IMR-90 (cell line): ENCODE data around the gene NLGN3. TPM values are rescaled to one million over a fixed set of nuclear protein-coding genes. Genes with fewer than 3 reads are reported as not detected.

Experiments
- ATAC-seq: fragments of 200-7000 bp; cut with Tn5 transposase; 2 replicates; pipeline ENCODE4 v1.9.1; 2020; ENCODE audit warnings: low read depth, mild to moderate bottlenecking, moderate library complexity
- BruUV-seq: library from RNA; stranded (reverse); fragments of 400-500 nt; replicated peaks from 2 replicates; lab custom pipeline; 2021; lab: Mats Ljungman, UMichigan
- CTCF ChIA-PET: fragments of 300-600 bp; formaldehyde crosslinking; extraction: SDS; loops from one replicate; lab custom pipeline; 2021; ENCODE audit warnings: antibody characterized with exemption; lab: Yijun Ruan, JAX
- POLR2A ChIA-PET: fragments of 300-600 bp; sonication (Branson Sonifier 250); formaldehyde crosslinking; loops from one replicate; lab custom pipeline; 2022; ENCODE audit warnings: antibody characterized with exemption; ENCODE audit not compliant: unreplicated experiment; lab: Charles Lee
- DNase-seq: peaks from one replicate; pipeline ENCODE4 v3.0.0; 2013
- H2AFZ ChIP-seq: replicated peaks from 2 replicates; pipeline ENCODE3; 2013; ENCODE audit warnings: low read length, mild to moderate bottlenecking; ENCODE audit not compliant: poor library complexity
- H2AK5ac ChIP-seq: 2 replicates; pipeline ENCODE4 v1.6.1; 2013; ENCODE audit warnings: low read depth, low read length, inconsistent platforms
- H2AK9ac ChIP-seq: replicated peaks from 2 replicates; pipeline ENCODE3; 2013; ENCODE audit warnings: mild to moderate bottlenecking, low read depth, low read length, moderate library complexity; ENCODE audit not compliant: poor library complexity
- H2BK120ac ChIP-seq: 2 replicates; pipeline ENCODE4 v1.6.1; 2013; ENCODE audit warnings: low read depth, low read length, inconsistent platforms
- H2BK15ac ChIP-seq: 3 replicates; pipeline ENCODE4 v1.6.1; 2013; ENCODE audit warnings: low read depth, low read length, inconsistent platforms
- H2BK20ac ChIP-seq: 2 replicates; pipeline ENCODE4 v1.6.1; 2013; ENCODE audit warnings: low read depth, mild to moderate bottlenecking, inconsistent platforms, low read length, moderate library complexity
- H2BK5ac ChIP-seq: 2 replicates; pipeline ENCODE4 v1.6.1; 2013; ENCODE audit warnings: mild to moderate bottlenecking, low read depth, low read length, inconsistent platforms; ENCODE audit not compliant: poor library complexity, severe bottlenecking
- H3K14ac ChIP-seq: replicated peaks from 2 replicates; pipeline ENCODE4 v1.6.1; 2013; ENCODE audit warnings: low read depth, low read length, inconsistent platforms
- H3K18ac ChIP-seq: 2 replicates; pipeline ENCODE4 v1.6.1; 2013; ENCODE audit warnings: low read depth, low read length, control low read depth
- H3K23ac ChIP-seq: 2 replicates; pipeline ENCODE4 v1.6.1; 2013; ENCODE audit warnings: low read depth, low read length, inconsistent platforms
- H3K27ac ChIP-seq: 2 replicates; pipeline ENCODE4 v1.5.1; 2013; ENCODE audit warnings: mild to moderate bottlenecking, control low read depth, low read length; ENCODE audit not compliant: insufficient read depth
- H3K27me3 ChIP-seq: 2 replicates; pipeline ENCODE4 v1.6.1; 2013; ENCODE audit warnings: low read length; ENCODE audit not compliant: control insufficient read depth, insufficient read depth
- H3K36me3 ChIP-seq: 2 replicates; pipeline ENCODE4 v1.6.1; 2013; ENCODE audit warnings: low read length, mixed read lengths; ENCODE audit not compliant: control insufficient read depth, insufficient read depth
- H3K4ac ChIP-seq: 2 replicates; pipeline ENCODE4 v1.6.1; 2013; ENCODE audit warnings: low read depth, low read length, inconsistent platforms
- H3K4me1 ChIP-seq: 2 replicates; pipeline ENCODE4 v1.6.1; 2013; ENCODE audit warnings: low read length, mixed read lengths; ENCODE audit not compliant: control insufficient read depth, insufficient read depth
- H3K4me2 ChIP-seq: 2 replicates; pipeline ENCODE4 v1.6.1; 2013; ENCODE audit warnings: low read depth, mild to moderate bottlenecking, control low read depth, low read length, moderate library complexity
- H3K4me3 ChIP-seq: 2 replicates; pipeline ENCODE4 v1.5.1; 2013; ENCODE audit warnings: low read depth, mild to moderate bottlenecking, control low read depth, low read length, moderate library complexity; ENCODE audit not compliant: insufficient read depth
- H3K56ac ChIP-seq: 2 replicates; pipeline ENCODE4 v1.6.1; 2013; ENCODE audit warnings: low read length, inconsistent platforms; ENCODE audit not compliant: insufficient read depth; ENCODE audit errors: extremely low read depth
- H3K79me1 ChIP-seq, 2 experiments: 2 replicates each; pipeline ENCODE4 v1.6.1; 2013; ENCODE audit warnings: low read length in 2 of 2, inconsistent platforms in 1 of 2, low read depth in 1 of 2
- H3K9ac ChIP-seq: 2 replicates; pipeline ENCODE4 v1.6.1; 2013; ENCODE audit warnings: low read depth, low read length, control low read depth
- H3K9me1 ChIP-seq: 2 replicates; pipeline ENCODE4 v1.6.1; 2013; ENCODE audit warnings: low read length, inconsistent platforms; ENCODE audit not compliant: insufficient read depth
- H3K9me3 ChIP-seq: 2 replicates; pipeline ENCODE4 v1.6.1; 2013; ENCODE audit warnings: low read length; ENCODE audit not compliant: control insufficient read depth, insufficient read depth
- H4K20me1 ChIP-seq: 2 replicates; pipeline ENCODE4 v1.6.1; 2013; ENCODE audit warnings: low read length, inconsistent platforms; ENCODE audit not compliant: insufficient read depth
- H4K5ac ChIP-seq: 2 replicates; pipeline ENCODE4 v1.6.1; 2013; ENCODE audit warnings: mild to moderate bottlenecking, low read depth, low read length, control low read depth
- H4K8ac ChIP-seq, 2 experiments: 2 replicates each; pipeline ENCODE4 v1.6.1; 2013; ENCODE audit warnings: low read depth in 2 of 2, low read length in 2 of 2, control low read depth in 1 of 2, inconsistent platforms in 1 of 2
- H4K91ac ChIP-seq: 2 replicates; pipeline ENCODE4 v1.6.1; 2013; ENCODE audit warnings: low read depth, low read length, inconsistent platforms; ENCODE audit not compliant: insufficient read depth
- BHLHE40 ChIP-seq: fragments of 150-350 bp; IDR thresholded peaks from 2 replicates; pipeline ENCODE4 v1.6.1; 2016; ENCODE audit warnings: mild to moderate bottlenecking, low read depth, low read length
- CTCF ChIP-seq: conservative IDR thresholded peaks from 2 replicates; pipeline ENCODE4 v1.5.1; 2012; ENCODE audit warnings: mild to moderate bottlenecking, low read depth, low read length, improper control_type of control experiment
- FOS ChIP-seq: fragments of 150-350 bp; IDR thresholded peaks from 2 replicates; pipeline ENCODE4 v1.6.1; 2016; ENCODE audit warnings: low read depth, low read length
- NFE2L2 ChIP-seq: fragments of 150-350 bp; IDR thresholded peaks from 2 replicates; pipeline ENCODE4 v1.6.1; 2016; ENCODE audit warnings: low read depth, mild to moderate bottlenecking, low read length
- RCOR1 ChIP-seq: IDR thresholded peaks from 2 replicates; pipeline ENCODE4 v1.6.1; 2012; ENCODE audit warnings: mild to moderate bottlenecking, low read length, improper control_type of control experiment; ENCODE audit not compliant: insufficient replicate concordance
- RFX5 ChIP-seq: IDR thresholded peaks from 2 replicates; pipeline ENCODE4 v1.8.0; 2012; ENCODE audit warnings: low read depth, mild to moderate bottlenecking, low read length, moderate library complexity
- USF2 ChIP-seq: fragments of 150-350 bp; IDR thresholded peaks from 2 replicates; pipeline ENCODE4 v1.6.1; 2017; ENCODE audit warnings: mild to moderate bottlenecking, antibody characterized with exemption, low read length, low read depth
- WGBS, 2 experiments: methylation state at CpG; one replicate each; pipeline versions ENCODE4 v1.1.5 to v1.1.7; 2013; ENCODE audit warnings: missing lambda C conversion rate in 2 of 2; ENCODE audit not compliant: insufficient read length in 1 of 2; ENCODE audit errors: extremely low coverage in 2 of 2; 5-methylcytosine and 5-hydroxymethylcytosine counted together
- dilution Hi-C: fragments of 300-500 bp; cut with HindIII; formaldehyde crosslinking; loops from one replicate; pipeline ENCODE4 v1.14.3; 2018; ENCODE audit warnings: low sequenced_read_pairs; ENCODE audit not compliant: unreplicated experiment
- in situ Hi-C: fragments of 300-500 bp; cut with MboI; formaldehyde crosslinking; loops from 3 replicates; pipeline ENCODE4 v1.14.3; 2019; ENCODE audit warnings: low sequenced_read_pairs, inconsistent platforms, mixed read lengths
- intact Hi-C: fragments of 100-400 bp; cut with micrococcal nuclease; formaldehyde crosslinking; loops from 2 replicates; pipeline ENCODE4 v1.10.0; 2022
- polyA plus RNA-seq, 3 experiments: library from polyadenylated mRNA; depleted of rRNA; stranded (reverse); fragments of >200 nt; gene quantifications; 2 replicates each; pipeline ENCODE4 v1.2.3, GENCODE V29; 2012; ENCODE audit warnings: low replicate concordance in 1 of 3
- total RNA-seq: library from RNA; depleted of rRNA; stranded (reverse); fragments of >200 nt; gene quantifications from 2 replicates; pipeline ENCODE4 v1.2.3, GENCODE V29; 2012
- TF ChIP-seq, protein P1 (sequence below): fragments of 150-350 bp; IDR thresholded peaks from 2 replicates; pipeline ENCODE4 v1.6.1; 2016; ENCODE audit warnings: low read depth, mild to moderate bottlenecking, low read length, moderate library complexity, borderline replicate concordance

Gene NLGN3
- total and polyA plus RNA-seq, 2 of the 4 experiments (the other 2 are of a cell fraction), result 0.18 to 0.39 TPM

- no peaks in the 10 kb centered on the region for H3K9me3 ChIP-seq
- no peaks in the 10 kb centered on the region for H3K36me3 ChIP-seq
- no peak overlapping the region for H3K9ac ChIP-seq
- H3K4ac ChIP-seq, result no peak overlapping the region
- BruUV-seq, result no TSS peak
- H3K9me1 ChIP-seq, result no peaks in the 10 kb centered on the region
- ChIA-PET CTCF (interaction anchor here (0.5 kb wide), 1 partner anchor 103 kb away, joined by 3 read pairs; no protein-coding TSS in a partner anchor), POLR2A (no interaction called here)
- H3K27ac ChIP-seq, result no peak overlapping the region
- WGBS, 2 experiments, result no CpG with 5 or more reads among the region's 3 CpGs
- H3K4me3 ChIP-seq, result no peak overlapping the region
- peaks cover 10% of the 10 kb centered on the region for H3K27me3 ChIP-seq
- no peaks in the 10 kb centered on the region for H3K4me1 ChIP-seq
- H2BK120ac ChIP-seq, result no peak overlapping the region
- H3K79me1 ChIP-seq, result no peaks in the 10 kb centered on the region
- H4K91ac ChIP-seq, result no peak overlapping the region
- no peak overlapping the region for H4K8ac ChIP-seq
- ATAC-seq (no peak), DNase-seq (no peak)
- in situ Hi-C loops, result no loop called here
- no peak overlapping the region for H2AK5ac ChIP-seq
- intact Hi-C loops, result no loop called here
- no peak overlapping the region for H2AK9ac ChIP-seq
- no peaks in the 10 kb centered on the region for H4K20me1 ChIP-seq
- dilution Hi-C loops, result no loop called here
- H3K18ac ChIP-seq, result no peak overlapping the region
- no peak overlapping the region for H2BK15ac ChIP-seq
- no peak overlapping the region for H3K56ac ChIP-seq
- no peak overlapping the region for H3K23ac ChIP-seq
- no peak overlapping the region for H2BK5ac ChIP-seq
- TF ChIP-seq FOS, result no peak
- no peak for TF ChIP-seq RFX5
- no peak for TF ChIP-seq RCOR1
- TF ChIP-seq USF2, result no peak
- TF ChIP-seq NFE2L2, result no peak
- TF ChIP-seq, protein P1, sequence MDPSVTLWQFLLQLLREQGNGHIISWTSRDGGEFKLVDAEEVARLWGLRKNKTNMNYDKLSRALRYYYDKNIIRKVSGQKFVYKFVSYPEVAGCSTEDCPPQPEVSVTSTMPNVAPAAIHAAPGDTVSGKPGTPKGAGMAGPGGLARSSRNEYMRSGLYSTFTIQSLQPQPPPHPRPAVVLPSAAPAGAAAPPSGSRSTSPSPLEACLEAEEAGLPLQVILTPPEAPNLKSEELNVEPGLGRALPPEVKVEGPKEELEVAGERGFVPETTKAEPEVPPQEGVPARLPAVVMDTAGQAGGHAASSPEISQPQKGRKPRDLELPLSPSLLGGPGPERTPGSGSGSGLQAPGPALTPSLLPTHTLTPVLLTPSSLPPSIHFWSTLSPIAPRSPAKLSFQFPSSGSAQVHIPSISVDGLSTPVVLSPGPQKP, result no peak
- TF ChIP-seq BHLHE40, result no peak
- TF ChIP-seq CTCF, result no peak
- H3K14ac ChIP-seq, result no peak overlapping the region
- no peak overlapping the region for H3K4me2 ChIP-seq
- no peak overlapping the region for H2BK20ac ChIP-seq
- H2AFZ ChIP-seq, result no peak overlapping the region
- no peak overlapping the region for H4K5ac ChIP-seq
Observed at GRCh38 chrX:71160475-71160874, 15.8 kb downstream of the NLGN3 start.
